ENCODE results near the gene PCTP.

The PCTP gene

DNA sequence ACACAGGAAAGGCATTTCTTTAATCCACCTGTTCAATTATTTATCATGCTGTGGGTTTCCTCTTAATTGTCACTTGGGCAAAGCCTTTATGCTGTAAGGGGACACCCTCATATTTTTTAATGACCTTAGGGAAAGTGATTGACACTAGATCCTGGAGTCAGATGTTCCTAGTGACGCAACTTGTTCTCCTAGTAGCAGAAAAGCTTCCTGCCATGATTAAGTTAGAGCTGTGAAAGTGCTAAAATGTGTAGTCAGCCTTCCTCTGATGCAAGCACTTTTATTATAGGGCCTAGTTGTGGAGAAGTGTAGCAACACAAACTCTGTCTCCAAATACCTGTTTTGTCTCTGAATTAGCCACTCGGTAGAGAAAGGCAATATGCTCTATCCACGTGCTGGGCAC is 40.4 kb upstream of the PCTP start:
- Histone ChIP-seq H3K79me1 (ENCODE audit: low read length) (no peaks in the 10 kb centered on the region), H2BK5ac (ENCODE audit: low read depth, low read length, poor library complexity) (no peak overlapping the region), H4K91ac (ENCODE audit: low read depth, low read length) (no peak overlapping the region), H3K9ac (ENCODE audit: low read length) (no peak overlapping the region), H3K4ac (ENCODE audit: low read depth, low read length) (no peak overlapping the region), H2BK120ac (ENCODE audit: insufficient read depth, low read length, poor library complexity) (no peak overlapping the region), H3K27ac (ENCODE audit: low read depth, low read length) (no peak overlapping the region), H3K14ac (ENCODE audit: low read length) (no peak overlapping the region), H3K79me2 (ENCODE audit: control insufficient read depth, insufficient read depth, low read length, poor library complexity) (no peaks in the 10 kb centered on the region), H2BK12ac (ENCODE audit: low read length) (no peak overlapping the region), H3K4me3 (ENCODE audit: low read depth, low read length) (no peak overlapping the region), H4K12ac (ENCODE audit: low read depth, low read length) (no peak overlapping the region), H3K23ac (ENCODE audit: low read length) (no peak overlapping the region), H3K36me3 (ENCODE audit: control insufficient read depth in 1 of 2, insufficient read depth in 2 of 2, low read length in 2 of 2) (no peaks in the 10 kb centered on the region), H3K9me3 (ENCODE audit: insufficient read depth, low read depth, low read length) (no peaks in the 10 kb centered on the region), H3K4me2 (ENCODE audit: low read length) (no peak overlapping the region), H2AK5ac (ENCODE audit: low read length) (no peak overlapping the region), H4K8ac (ENCODE audit: low read depth, low read length) (no peak overlapping the region), H3K18ac (ENCODE audit: low read length) (no peak overlapping the region), H2AFZ (ENCODE audit: insufficient read depth, low read length, poor library complexity) (no peak overlapping the region), H3K4me1 (ENCODE audit: control insufficient read depth in 1 of 2, insufficient read depth in 2 of 2, low read length in 2 of 2) (peaks cover 3 to 5% of the 10 kb centered on the region in 2 experiments), H3K27me3 (ENCODE audit: insufficient read depth, low read length) (no peaks in the 10 kb centered on the region)
- WGBS (ENCODE audit: extremely low coverage, insufficient coverage, insufficient read length), result no CpG with 5 or more reads among the region's 3 CpGs
- no peak for DNase-seq

GRCh38 chr17:55710829-55711496 is 39.9 kb upstream of the PCTP start:
- Histone ChIP-seq H3K23ac (ENCODE audit: low read length) (no peak overlapping the region), H2BK12ac (ENCODE audit: low read length) (no peak overlapping the region), H3K9me3 (ENCODE audit: insufficient read depth, low read depth, low read length) (no peaks in the 10 kb centered on the region), H4K12ac (ENCODE audit: low read depth, low read length) (no peak overlapping the region), H3K27ac (ENCODE audit: low read depth, low read length) (no peak overlapping the region), H3K79me2 (ENCODE audit: control insufficient read depth, insufficient read depth, low read length, poor library complexity) (no peaks in the 10 kb centered on the region), H3K27me3 (ENCODE audit: insufficient read depth, low read length) (no peaks in the 10 kb centered on the region), H3K79me1 (ENCODE audit: low read length) (no peaks in the 10 kb centered on the region), H3K18ac (ENCODE audit: low read length) (no peak overlapping the region), H3K4me3 (ENCODE audit: low read depth, low read length) (no peak overlapping the region), H2AK5ac (ENCODE audit: low read length) (no peak overlapping the region), H3K9ac (ENCODE audit: low read length) (no peak overlapping the region), H3K4ac (ENCODE audit: low read depth, low read length) (no peak overlapping the region), H3K4me2 (ENCODE audit: low read length) (no peak overlapping the region), H2BK120ac (ENCODE audit: insufficient read depth, low read length, poor library complexity) (no peak overlapping the region), H2AFZ (ENCODE audit: insufficient read depth, low read length, poor library complexity) (no peak overlapping the region), H3K14ac (ENCODE audit: low read length) (no peak overlapping the region), H4K91ac (ENCODE audit: low read depth, low read length) (no peak overlapping the region), H2BK5ac (ENCODE audit: low read depth, low read length, poor library complexity) (no peak overlapping the region), H4K8ac (ENCODE audit: low read depth, low read length) (no peak overlapping the region), H3K36me3 (ENCODE audit: control insufficient read depth in 1 of 2, insufficient read depth in 2 of 2, low read length in 2 of 2) (no peaks in the 10 kb centered on the region), H3K4me1 (ENCODE audit: control insufficient read depth in 1 of 2, insufficient read depth in 2 of 2, low read length in 2 of 2) (peaks cover 3 to 5% of the 10 kb centered on the region in 2 experiments)
- DNase-seq, result no peak
- WGBS (ENCODE audit: extremely low coverage, insufficient coverage, insufficient read length), result no CpG with 5 or more reads among the region's 4 CpGs

- Histone ChIP-seq H3K9ac (ENCODE audit: low read length) (no peak overlapping the region), H3K4ac (ENCODE audit: low read depth, low read length) (no peak overlapping the region), H4K12ac (ENCODE audit: low read depth, low read length) (no peak overlapping the region), H2BK12ac (ENCODE audit: low read length) (no peak overlapping the region), H2AK5ac (ENCODE audit: low read length) (no peak overlapping the region), H3K23ac (ENCODE audit: low read length) (no peak overlapping the region), H3K4me1 (ENCODE audit: control insufficient read depth in 1 of 2, insufficient read depth in 2 of 2, low read length in 2 of 2) (peaks cover 8 to 9% of the 10 kb centered on the region in 2 experiments), H3K79me2 (ENCODE audit: control insufficient read depth, insufficient read depth, low read length, poor library complexity) (no peaks in the 10 kb centered on the region), H2AFZ (ENCODE audit: insufficient read depth, low read length, poor library complexity) (no peak overlapping the region), H3K4me3 (ENCODE audit: low read depth, low read length) (no peak overlapping the region), H2BK5ac (ENCODE audit: low read depth, low read length, poor library complexity) (no peak overlapping the region), H4K8ac (ENCODE audit: low read depth, low read length) (no peak overlapping the region), H3K36me3 (ENCODE audit: control insufficient read depth in 1 of 2, insufficient read depth in 2 of 2, low read length in 2 of 2) (peaks cover 0 to 4% of the 10 kb centered on the region in 2 experiments), H3K27me3 (ENCODE audit: insufficient read depth, low read length) (no peaks in the 10 kb centered on the region), H3K9me3 (ENCODE audit: insufficient read depth, low read depth, low read length) (no peaks in the 10 kb centered on the region), H4K91ac (ENCODE audit: low read depth, low read length) (no peak overlapping the region), H3K18ac (ENCODE audit: low read length) (no peak overlapping the region), H3K14ac (ENCODE audit: low read length) (no peak overlapping the region), H3K4me2 (ENCODE audit: low read length) (no peak overlapping the region), H3K27ac (ENCODE audit: low read depth, low read length) (no peak overlapping the region), H3K79me1 (ENCODE audit: low read length) (peaks cover 6% of the 10 kb centered on the region), H2BK120ac (ENCODE audit: insufficient read depth, low read length, poor library complexity) (no peak overlapping the region)
- no CpG with 5 or more reads among the region's 4 CpGs for WGBS (ENCODE audit: extremely low coverage, insufficient coverage, insufficient read length)
- DNase-seq, result no peak
These were observed 33.4 kb upstream of the PCTP start for GRCh38 chr17:55717432-55717831.

- Histone ChIP-seq H3K4me3 (ENCODE audit: low read depth, low read length) (no peak overlapping the region), H2AFZ (ENCODE audit: insufficient read depth, low read length, poor library complexity) (no peak overlapping the region), H4K12ac (ENCODE audit: low read depth, low read length) (no peak overlapping the region), H2BK5ac (ENCODE audit: low read depth, low read length, poor library complexity) (no peak overlapping the region), H3K18ac (ENCODE audit: low read length) (no peak overlapping the region), H3K23ac (ENCODE audit: low read length) (no peak overlapping the region), H3K4me2 (ENCODE audit: low read length) (no peak overlapping the region), H3K9me3 (ENCODE audit: insufficient read depth, low read depth, low read length) (no peaks in the 10 kb centered on the region), H3K14ac (ENCODE audit: low read length) (no peak overlapping the region), H3K79me2 (ENCODE audit: control insufficient read depth, insufficient read depth, low read length, poor library complexity) (no peaks in the 10 kb centered on the region), H3K4ac (ENCODE audit: low read depth, low read length) (no peak overlapping the region), H4K91ac (ENCODE audit: low read depth, low read length) (no peak overlapping the region), H2BK12ac (ENCODE audit: low read length) (no peak overlapping the region), H3K36me3 (ENCODE audit: control insufficient read depth in 1 of 2, insufficient read depth in 2 of 2, low read length in 2 of 2) (peaks cover 0 to 4% of the 10 kb centered on the region in 2 experiments), H4K8ac (ENCODE audit: low read depth, low read length) (no peak overlapping the region), H3K79me1 (ENCODE audit: low read length) (peaks cover 8% of the 10 kb centered on the region), H3K27me3 (ENCODE audit: insufficient read depth, low read length) (no peaks in the 10 kb centered on the region), H3K9ac (ENCODE audit: low read length) (no peak overlapping the region), H3K27ac (ENCODE audit: low read depth, low read length) (no peak overlapping the region), H2BK120ac (ENCODE audit: insufficient read depth, low read length, poor library complexity) (no peak overlapping the region), H2AK5ac (ENCODE audit: low read length) (no peak overlapping the region), H3K4me1 (ENCODE audit: control insufficient read depth in 1 of 2, insufficient read depth in 2 of 2, low read length in 2 of 2) (peaks cover 9% of the 10 kb centered on the region in 2 experiments)
- no CpG with 5 or more reads among the region's 11 CpGs for WGBS (ENCODE audit: extremely low coverage, insufficient coverage, insufficient read length)
- DNase-seq, result peak; percentile 81 to 93
These were observed 32.7 kb upstream of the PCTP start for GRCh38 chr17:55717898-55718735.
